ENCODE measurements around the gene CERT1. TPM values are rescaled to one million over a fixed set of nuclear protein-coding genes. Genes with fewer than 3 reads are reported as not detected.

CERT1 gene
- total and polyA plus RNA-seq, 9 of the 15 experiments (the other 6 are each of a cell fraction or from before 2014, with no cell fraction given): 3.4 to 24.7 (median 9.8) TPM

DNA sequence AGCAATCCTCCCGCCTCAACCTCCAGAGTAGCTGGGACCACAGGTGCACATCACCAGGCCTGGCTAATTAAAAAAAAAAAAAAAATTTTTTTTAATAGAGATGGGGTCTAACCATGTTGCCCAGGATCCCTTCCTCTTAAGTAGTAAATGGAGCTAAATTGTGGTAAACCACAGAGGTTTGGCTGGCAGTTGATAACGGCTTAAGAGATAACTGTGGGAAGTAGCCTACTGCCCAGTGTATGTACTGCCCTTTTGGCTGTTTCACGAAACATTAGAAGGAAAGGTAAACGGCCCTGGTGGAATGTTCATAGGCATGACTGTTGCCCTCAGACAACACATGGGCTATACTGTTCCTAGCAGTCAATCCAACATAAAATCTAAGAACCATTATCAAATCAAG, 130.0 kb downstream of the CERT1 start (continued):
- TF ChIP-seq, protein P1, sequence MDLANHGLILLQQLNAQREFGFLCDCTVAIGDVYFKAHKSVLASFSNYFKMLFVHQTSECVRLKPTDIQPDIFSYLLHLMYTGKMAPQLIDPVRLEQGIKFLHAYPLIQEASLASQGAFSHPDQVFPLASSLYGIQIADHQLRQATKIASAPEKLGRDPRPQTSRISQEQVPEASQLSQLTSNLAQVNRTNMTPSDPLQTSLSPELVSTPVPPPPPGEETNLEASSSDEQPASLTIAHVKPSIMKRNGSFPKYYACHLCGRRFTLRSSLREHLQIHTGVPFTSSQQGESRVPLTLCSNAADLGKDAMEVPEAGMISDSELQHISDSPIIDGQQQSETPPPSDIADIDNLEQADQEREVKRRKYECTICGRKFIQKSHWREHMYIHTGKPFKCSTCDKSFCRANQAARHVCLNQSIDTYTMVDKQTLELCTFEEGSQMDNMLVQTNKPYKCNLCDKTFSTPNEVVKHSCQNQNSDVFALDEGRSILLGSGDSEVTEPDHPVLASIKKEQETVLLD (IDR thresholded peaks at IDR 0.05): no peak
- TF ChIP-seq, protein P2, sequence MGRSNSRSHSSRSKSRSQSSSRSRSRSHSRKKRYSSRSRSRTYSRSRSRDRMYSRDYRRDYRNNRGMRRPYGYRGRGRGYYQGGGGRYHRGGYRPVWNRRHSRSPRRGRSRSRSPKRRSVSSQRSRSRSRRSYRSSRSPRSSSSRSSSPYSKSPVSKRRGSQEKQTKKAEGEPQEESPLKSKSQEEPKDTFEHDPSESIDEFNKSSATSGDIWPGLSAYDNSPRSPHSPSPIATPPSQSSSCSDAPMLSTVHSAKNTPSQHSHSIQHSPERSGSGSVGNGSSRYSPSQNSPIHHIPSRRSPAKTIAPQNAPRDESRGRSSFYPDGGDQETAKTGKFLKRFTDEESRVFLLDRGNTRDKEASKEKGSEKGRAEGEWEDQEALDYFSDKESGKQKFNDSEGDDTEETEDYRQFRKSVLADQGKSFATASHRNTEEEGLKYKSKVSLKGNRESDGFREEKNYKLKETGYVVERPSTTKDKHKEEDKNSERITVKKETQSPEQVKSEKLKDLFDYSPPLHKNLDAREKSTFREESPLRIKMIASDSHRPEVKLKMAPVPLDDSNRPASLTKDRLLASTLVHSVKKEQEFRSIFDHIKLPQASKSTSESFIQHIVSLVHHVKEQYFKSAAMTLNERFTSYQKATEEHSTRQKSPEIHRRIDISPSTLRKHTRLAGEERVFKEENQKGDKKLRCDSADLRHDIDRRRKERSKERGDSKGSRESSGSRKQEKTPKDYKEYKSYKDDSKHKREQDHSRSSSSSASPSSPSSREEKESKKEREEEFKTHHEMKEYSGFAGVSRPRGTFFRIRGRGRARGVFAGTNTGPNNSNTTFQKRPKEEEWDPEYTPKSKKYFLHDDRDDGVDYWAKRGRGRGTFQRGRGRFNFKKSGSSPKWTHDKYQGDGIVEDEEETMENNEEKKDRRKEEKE (IDR thresholded peaks at IDR 0.05; ENCODE audit: borderline replicate concordance in 1 of 2, control insufficient read depth in 1 of 2, low read depth in 2 of 2, low read length in 1 of 2): no peak
- TF ChIP-seq STAG1 (CRISPR knock-in tag; IDR thresholded peaks at IDR 0.05; ENCODE audit: borderline replicate concordance): no peak
- no peak for TF ChIP-seq ZNF77 (CRISPR knock-in tag; IDR thresholded peaks at IDR 0.05)
- TF ChIP-seq TBP (optimal IDR thresholded peaks at IDR 0.05; ENCODE audit: low read depth, low read length): no peak
- TF ChIP-seq RBM25 (IDR thresholded peaks at IDR 0.05; ENCODE audit: low read depth, low read length, severe bottlenecking): no peak
- TF ChIP-seq NCOA1 (IDR thresholded peaks at IDR 0.05; ENCODE audit: low read depth): no peak
- no peak for TF ChIP-seq EGR1 (conservative IDR thresholded peaks at IDR 0.05)
- TF ChIP-seq CBX1 (IDR thresholded peaks at IDR 0.05; ENCODE audit: low read depth): no peak
- TF ChIP-seq, protein P3, sequence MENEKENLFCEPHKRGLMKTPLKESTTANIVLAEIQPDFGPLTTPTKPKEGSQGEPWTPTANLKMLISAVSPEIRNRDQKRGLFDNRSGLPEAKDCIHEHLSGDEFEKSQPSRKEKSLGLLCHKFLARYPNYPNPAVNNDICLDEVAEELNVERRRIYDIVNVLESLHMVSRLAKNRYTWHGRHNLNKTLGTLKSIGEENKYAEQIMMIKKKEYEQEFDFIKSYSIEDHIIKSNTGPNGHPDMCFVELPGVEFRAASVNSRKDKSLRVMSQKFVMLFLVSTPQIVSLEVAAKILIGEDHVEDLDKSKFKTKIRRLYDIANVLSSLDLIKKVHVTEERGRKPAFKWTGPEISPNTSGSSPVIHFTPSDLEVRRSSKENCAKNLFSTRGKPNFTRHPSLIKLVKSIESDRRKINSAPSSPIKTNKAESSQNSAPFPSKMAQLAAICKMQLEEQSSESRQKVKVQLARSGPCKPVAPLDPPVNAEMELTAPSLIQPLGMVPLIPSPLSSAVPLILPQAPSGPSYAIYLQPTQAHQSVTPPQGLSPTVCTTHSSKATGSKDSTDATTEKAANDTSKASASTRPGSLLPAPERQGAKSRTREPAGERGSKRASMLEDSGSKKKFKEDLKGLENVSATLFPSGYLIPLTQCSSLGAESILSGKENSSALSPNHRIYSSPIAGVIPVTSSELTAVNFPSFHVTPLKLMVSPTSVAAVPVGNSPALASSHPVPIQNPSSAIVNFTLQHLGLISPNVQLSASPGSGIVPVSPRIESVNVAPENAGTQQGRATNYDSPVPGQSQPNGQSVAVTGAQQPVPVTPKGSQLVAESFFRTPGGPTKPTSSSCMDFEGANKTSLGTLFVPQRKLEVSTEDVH (IDR thresholded peaks at IDR 0.05; ENCODE audit: low read depth, partially characterized antibody): no peak
- peak; percentile 54 for TF ChIP-seq NEUROD1 (IDR thresholded peaks at IDR 0.05; ENCODE audit: borderline replicate concordance, low read depth, low read length, partially characterized antibody)
- no peak for TF ChIP-seq ZNF146 (CRISPR knock-in tag; IDR thresholded peaks at IDR 0.05; ENCODE audit: unreplicated experiment)
- no peak for TF ChIP-seq SIN3B (IDR thresholded peaks at IDR 0.05; ENCODE audit: low read depth)
- no peak for TF ChIP-seq SIX5 (IDR thresholded peaks at IDR 0.05; ENCODE audit: borderline replicate concordance in 1 of 2, insufficient read depth in 1 of 2, low read depth in 1 of 2, low read length in 2 of 2)
- no peak for TF ChIP-seq CCNT2 (IDR thresholded peaks at IDR 0.05; ENCODE audit: borderline replicate concordance, extremely low read depth, insufficient read length, low read depth, low read length)
- TF ChIP-seq HNRNPL (IDR thresholded peaks at IDR 0.05; ENCODE audit: low read depth, low read length): no peak
